ENCODE results near the gene MAP2K5. TPM values are rescaled to one million over a fixed set of nuclear protein-coding genes. Genes with fewer than 3 reads are reported as not detected.

MAP2K5 gene
- total RNA-seq, 1 donor from 2014 or later, result 11.6 TPM

DNA sequence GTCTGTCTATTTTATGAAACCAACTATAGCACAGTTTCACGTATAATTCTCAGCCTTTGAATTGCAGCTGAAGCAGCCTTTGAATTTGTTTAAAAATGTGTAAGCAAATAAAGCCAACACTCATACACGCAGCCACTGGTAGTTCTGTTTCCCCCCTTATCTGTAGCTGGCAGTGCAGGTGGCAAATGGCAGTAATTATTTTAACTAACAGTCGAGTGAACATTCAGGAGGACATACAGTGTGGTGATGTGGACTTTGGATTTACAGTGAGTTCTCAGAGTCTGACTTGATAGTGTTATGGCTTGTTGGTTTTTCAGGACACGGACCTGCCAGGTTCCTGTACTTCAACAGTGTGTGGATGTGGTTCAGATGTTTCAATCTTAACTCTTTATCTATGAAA is 218.8 kb downstream of the MAP2K5 start:
- Histone ChIP-seq H3K79me2 (ENCODE audit: insufficient read depth, low read length) (no peaks in the 10 kb centered on the region), H3K9ac (ENCODE audit: low read length) (no peak overlapping the region), H3K27me3 (ENCODE audit: insufficient read depth, low read length) (no peaks in the 10 kb centered on the region), H3K36me3 (ENCODE audit: insufficient read depth, low read length) (no peaks in the 10 kb centered on the region), H3K4me3 (ENCODE audit: insufficient read depth, low read depth, low read length) (no peak overlapping the region), H2AFZ (ENCODE audit: low read depth, low read length) (no peak overlapping the region), H4K20me1 (ENCODE audit: insufficient read depth, low read length) (no peaks in the 10 kb centered on the region), H3K4me1 (ENCODE audit: insufficient read depth, low read length) (no peaks in the 10 kb centered on the region), H3K9me3 (ENCODE audit: insufficient read depth, low read depth, low read length) (no peaks in the 10 kb centered on the region), H3K27ac (ENCODE audit: low read depth, low read length) (no peak overlapping the region), H3K4me2 (ENCODE audit: low read length) (no peak overlapping the region)
- Mint-ChIP-seq H3K9me3 (ENCODE audit: unreplicated experiment) (no peaks in the 10 kb centered on the region), H3K4me3 (ENCODE audit: unreplicated experiment) (no peak overlapping the region), H3K36me3 (ENCODE audit: low read depth, unreplicated experiment) (no peaks in the 10 kb centered on the region), H3K4me1 (ENCODE audit: low read depth, unreplicated experiment) (peaks cover 8% of the 10 kb centered on the region), H3K27me3 (ENCODE audit: low read depth, unreplicated experiment) (no peaks in the 10 kb centered on the region), H3K27ac (ENCODE audit: unreplicated experiment) (no peak overlapping the region)
- TF ChIP-seq, protein P1, sequence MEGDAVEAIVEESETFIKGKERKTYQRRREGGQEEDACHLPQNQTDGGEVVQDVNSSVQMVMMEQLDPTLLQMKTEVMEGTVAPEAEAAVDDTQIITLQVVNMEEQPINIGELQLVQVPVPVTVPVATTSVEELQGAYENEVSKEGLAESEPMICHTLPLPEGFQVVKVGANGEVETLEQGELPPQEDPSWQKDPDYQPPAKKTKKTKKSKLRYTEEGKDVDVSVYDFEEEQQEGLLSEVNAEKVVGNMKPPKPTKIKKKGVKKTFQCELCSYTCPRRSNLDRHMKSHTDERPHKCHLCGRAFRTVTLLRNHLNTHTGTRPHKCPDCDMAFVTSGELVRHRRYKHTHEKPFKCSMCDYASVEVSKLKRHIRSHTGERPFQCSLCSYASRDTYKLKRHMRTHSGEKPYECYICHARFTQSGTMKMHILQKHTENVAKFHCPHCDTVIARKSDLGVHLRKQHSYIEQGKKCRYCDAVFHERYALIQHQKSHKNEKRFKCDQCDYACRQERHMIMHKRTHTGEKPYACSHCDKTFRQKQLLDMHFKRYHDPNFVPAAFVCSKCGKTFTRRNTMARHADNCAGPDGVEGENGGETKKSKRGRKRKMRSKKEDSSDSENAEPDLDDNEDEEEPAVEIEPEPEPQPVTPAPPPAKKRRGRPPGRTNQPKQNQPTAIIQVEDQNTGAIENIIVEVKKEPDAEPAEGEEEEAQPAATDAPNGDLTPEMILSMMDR (IDR thresholded peaks at IDR 0.05; ENCODE audit: insufficient read depth, low read depth, low read length), result no peak
- TF ChIP-seq EZH2 (IDR thresholded peaks at IDR 0.05; ENCODE audit: insufficient read depth, low read length), result no peak
- no peak for DNase-seq (ENCODE audit: low read depth)
- FAIRE-seq, result no peak

DNA sequence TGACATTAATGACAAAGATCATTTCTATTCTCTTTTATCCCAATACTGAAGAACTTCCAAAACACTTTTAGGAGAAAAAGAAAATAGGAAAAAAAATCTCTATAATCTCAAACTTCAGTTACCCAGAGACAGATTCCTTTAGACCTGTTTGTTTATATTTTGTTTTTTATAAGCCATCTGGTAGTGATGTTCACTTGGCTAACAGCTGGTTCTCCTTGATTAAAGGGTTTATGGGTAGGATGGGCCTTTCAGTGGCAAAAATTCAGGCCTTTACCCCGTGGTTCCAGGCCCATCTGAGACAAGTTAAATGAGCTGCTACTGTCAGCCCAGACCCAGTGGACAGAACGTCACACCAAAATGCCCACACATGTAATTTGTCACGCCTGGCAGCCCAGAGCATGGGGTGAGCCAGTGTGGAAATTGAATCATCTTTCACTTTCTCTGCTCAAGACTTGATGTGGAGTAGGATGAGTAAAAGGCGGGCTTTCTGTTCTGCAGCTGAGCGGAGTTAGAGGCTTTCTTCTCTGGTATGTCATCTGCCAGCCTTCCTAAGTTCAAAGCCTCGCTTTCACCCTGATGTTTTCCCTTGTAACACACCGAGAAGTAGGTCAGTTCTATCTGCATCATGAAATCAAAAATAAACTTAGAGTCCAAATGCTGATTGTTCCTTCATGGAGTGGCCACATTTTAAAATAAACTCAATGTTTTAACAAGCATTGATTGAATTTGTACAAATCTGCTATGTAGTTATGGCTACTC is 220.3 kb downstream of the MAP2K5 start:
- Histone ChIP-seq H3K27me3 (ENCODE audit: insufficient read depth, low read length) (no peaks in the 10 kb centered on the region), H3K9me3 (ENCODE audit: insufficient read depth, low read depth, low read length) (no peaks in the 10 kb centered on the region), H4K20me1 (ENCODE audit: insufficient read depth, low read length) (no peaks in the 10 kb centered on the region), H3K27ac (ENCODE audit: low read depth, low read length) (no peak overlapping the region), H3K36me3 (ENCODE audit: insufficient read depth, low read length) (no peaks in the 10 kb centered on the region), H2AFZ (ENCODE audit: low read depth, low read length) (no peak overlapping the region), H3K9ac (ENCODE audit: low read length) (no peak overlapping the region), H3K4me3 (ENCODE audit: insufficient read depth, low read depth, low read length) (no peak overlapping the region), H3K79me2 (ENCODE audit: insufficient read depth, low read length) (no peaks in the 10 kb centered on the region), H3K4me1 (ENCODE audit: insufficient read depth, low read length) (no peaks in the 10 kb centered on the region), H3K4me2 (ENCODE audit: low read length) (no peak overlapping the region)
- H3K9me3 Mint-ChIP-seq (ENCODE audit: unreplicated experiment), result no peaks in the 10 kb centered on the region
- TF ChIP-seq, protein P1 (IDR thresholded peaks at IDR 0.05; ENCODE audit: insufficient read depth, low read depth, low read length), result no peak
- no peak for TF ChIP-seq EZH2 (IDR thresholded peaks at IDR 0.05; ENCODE audit: insufficient read depth, low read length)
- H3K36me3 Mint-ChIP-seq (ENCODE audit: low read depth, unreplicated experiment), result no peaks in the 10 kb centered on the region
- DNase-seq (ENCODE audit: low read depth) (no peak), FAIRE-seq (no peak)
- peak overlapping the region; percentile 6 for H3K4me3 Mint-ChIP-seq (ENCODE audit: unreplicated experiment)
- H3K27me3 Mint-ChIP-seq (ENCODE audit: low read depth, unreplicated experiment), result no peaks in the 10 kb centered on the region
- H3K27ac Mint-ChIP-seq (ENCODE audit: unreplicated experiment), result no peak overlapping the region
- H3K4me1 Mint-ChIP-seq (ENCODE audit: low read depth, unreplicated experiment), result peaks cover 8% of the 10 kb centered on the region

DNA sequence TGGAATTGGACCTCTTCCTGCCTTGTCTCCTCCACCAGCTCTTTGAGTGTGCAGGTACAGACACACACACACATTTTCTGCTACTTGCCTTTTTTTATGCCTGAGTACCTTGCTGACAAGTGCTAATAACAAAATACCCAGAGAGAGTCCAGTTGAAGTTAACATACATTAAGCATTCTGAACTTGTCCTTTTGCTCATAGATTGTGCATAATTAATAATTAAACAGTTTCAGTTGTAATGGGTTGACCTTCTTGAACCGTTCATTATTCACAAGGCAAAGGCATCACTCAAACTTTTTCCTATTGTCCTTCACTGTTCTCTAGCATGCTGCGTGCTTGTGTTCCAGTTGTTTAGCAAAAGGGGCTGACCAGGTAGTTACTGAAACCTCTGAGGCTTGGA is 223.2 kb downstream of the MAP2K5 start:
- Mint-ChIP-seq H3K4me3 (ENCODE audit: unreplicated experiment) (no peak overlapping the region), H3K27ac (ENCODE audit: unreplicated experiment) (no peak overlapping the region), H3K4me1 (ENCODE audit: low read depth, unreplicated experiment) (no peaks in the 10 kb centered on the region), H3K27me3 (ENCODE audit: low read depth, unreplicated experiment) (no peaks in the 10 kb centered on the region), H3K9me3 (ENCODE audit: unreplicated experiment) (no peaks in the 10 kb centered on the region), H3K36me3 (ENCODE audit: low read depth, unreplicated experiment) (no peaks in the 10 kb centered on the region)
- Histone ChIP-seq H3K4me3 (ENCODE audit: insufficient read depth, low read depth, low read length) (no peak overlapping the region), H3K4me2 (ENCODE audit: low read length) (no peak overlapping the region), H2AFZ (ENCODE audit: low read depth, low read length) (no peak overlapping the region), H3K9ac (ENCODE audit: low read length) (no peak overlapping the region), H3K79me2 (ENCODE audit: insufficient read depth, low read length) (no peaks in the 10 kb centered on the region), H3K27ac (ENCODE audit: low read depth, low read length) (no peak overlapping the region), H3K27me3 (ENCODE audit: insufficient read depth, low read length) (no peaks in the 10 kb centered on the region), H3K36me3 (ENCODE audit: insufficient read depth, low read length) (no peaks in the 10 kb centered on the region), H4K20me1 (ENCODE audit: insufficient read depth, low read length) (no peaks in the 10 kb centered on the region), H3K4me1 (ENCODE audit: insufficient read depth, low read length) (no peaks in the 10 kb centered on the region), H3K9me3 (ENCODE audit: insufficient read depth, low read depth, low read length) (no peaks in the 10 kb centered on the region)
- no peak for TF ChIP-seq EZH2 (IDR thresholded peaks at IDR 0.05; ENCODE audit: insufficient read depth, low read length)
- TF ChIP-seq, protein P1 (IDR thresholded peaks at IDR 0.05; ENCODE audit: insufficient read depth, low read depth, low read length), result no peak
- DNase-seq (ENCODE audit: low read depth) (no peak), FAIRE-seq (no peak)

Data from astrocyte (in vitro differentiated cells and primary cell).